Measurements from ENCODE around the gene MYRIP.

- TF ChIP-seq CTCF (IDR thresholded peaks at IDR 0.05; ENCODE audit: low read length), result no peak
- no peak for TF ChIP-seq EZH2 (IDR thresholded peaks at IDR 0.05; ENCODE audit: borderline replicate concordance, low read length)
Observed at GRCh38 chr3:39933986-39934693, 124.7 kb downstream of the MYRIP start.

Measured in OCI-LY1 (cell line).